LNCaP clone FGC (cell line): ENCODE measurements around the gene BMP2.
A peak's percentile ranks its signal among the peaks of the same experiment; 100 is the strongest.

Experiments
- DNase-seq: peaks from one replicate; pipeline ENCODE4 v3.0.0-alpha.2; 2011; ENCODE audit warnings: low read depth
- H3K4me3 ChIP-seq: 2 replicates; pipeline ENCODE4 v1.5.1; 2011; ENCODE audit warnings: mild to moderate bottlenecking, low read depth, low read length, control low read depth
- TF ChIP-seq, protein P1 (sequence below): IDR thresholded peaks from 2 replicates; pipeline ENCODE4 v1.5.1; 2012; ENCODE audit warnings: mild to moderate bottlenecking; ENCODE audit not compliant: control insufficient read depth, insufficient read depth; ENCODE audit errors: extremely low read depth

BMP2 gene

DNA sequence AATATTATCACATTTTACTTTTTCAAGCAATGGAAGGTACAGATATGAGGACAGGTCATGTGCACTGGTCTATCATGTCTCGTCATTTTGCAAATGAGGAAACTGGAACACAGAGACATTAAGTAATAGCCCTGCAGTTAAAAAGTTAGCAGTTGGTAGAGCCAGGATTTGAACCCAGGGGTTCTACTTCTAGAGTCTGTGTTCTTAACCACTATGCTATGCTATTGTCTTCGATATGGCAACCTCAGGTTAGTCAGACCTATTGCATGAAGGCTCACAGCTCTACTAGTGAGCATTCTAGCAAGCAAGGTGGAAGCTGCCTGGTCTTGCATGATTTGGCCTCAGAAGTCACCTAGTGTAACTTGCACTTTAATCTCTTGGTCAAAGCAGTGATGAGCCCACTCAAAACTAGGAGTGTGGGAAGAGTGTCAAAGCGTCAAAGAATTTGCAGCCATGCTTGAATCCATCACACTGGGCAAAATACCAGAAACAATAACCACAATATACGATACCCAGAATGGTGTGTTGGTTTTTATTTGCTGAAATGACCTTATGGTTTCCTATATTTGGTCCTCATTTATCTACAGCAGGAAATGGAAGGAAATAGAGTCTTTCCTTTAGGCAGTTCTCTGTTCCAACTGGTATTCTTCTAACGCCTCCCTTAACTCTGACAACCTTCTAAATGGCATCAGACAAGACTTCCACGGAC, 20.4 kb upstream of the BMP2 start:
- no peak overlapping the region for H3K4me3 ChIP-seq
- no peak for DNase-seq
- TF ChIP-seq, protein P1, sequence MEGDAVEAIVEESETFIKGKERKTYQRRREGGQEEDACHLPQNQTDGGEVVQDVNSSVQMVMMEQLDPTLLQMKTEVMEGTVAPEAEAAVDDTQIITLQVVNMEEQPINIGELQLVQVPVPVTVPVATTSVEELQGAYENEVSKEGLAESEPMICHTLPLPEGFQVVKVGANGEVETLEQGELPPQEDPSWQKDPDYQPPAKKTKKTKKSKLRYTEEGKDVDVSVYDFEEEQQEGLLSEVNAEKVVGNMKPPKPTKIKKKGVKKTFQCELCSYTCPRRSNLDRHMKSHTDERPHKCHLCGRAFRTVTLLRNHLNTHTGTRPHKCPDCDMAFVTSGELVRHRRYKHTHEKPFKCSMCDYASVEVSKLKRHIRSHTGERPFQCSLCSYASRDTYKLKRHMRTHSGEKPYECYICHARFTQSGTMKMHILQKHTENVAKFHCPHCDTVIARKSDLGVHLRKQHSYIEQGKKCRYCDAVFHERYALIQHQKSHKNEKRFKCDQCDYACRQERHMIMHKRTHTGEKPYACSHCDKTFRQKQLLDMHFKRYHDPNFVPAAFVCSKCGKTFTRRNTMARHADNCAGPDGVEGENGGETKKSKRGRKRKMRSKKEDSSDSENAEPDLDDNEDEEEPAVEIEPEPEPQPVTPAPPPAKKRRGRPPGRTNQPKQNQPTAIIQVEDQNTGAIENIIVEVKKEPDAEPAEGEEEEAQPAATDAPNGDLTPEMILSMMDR: no peak

DNA sequence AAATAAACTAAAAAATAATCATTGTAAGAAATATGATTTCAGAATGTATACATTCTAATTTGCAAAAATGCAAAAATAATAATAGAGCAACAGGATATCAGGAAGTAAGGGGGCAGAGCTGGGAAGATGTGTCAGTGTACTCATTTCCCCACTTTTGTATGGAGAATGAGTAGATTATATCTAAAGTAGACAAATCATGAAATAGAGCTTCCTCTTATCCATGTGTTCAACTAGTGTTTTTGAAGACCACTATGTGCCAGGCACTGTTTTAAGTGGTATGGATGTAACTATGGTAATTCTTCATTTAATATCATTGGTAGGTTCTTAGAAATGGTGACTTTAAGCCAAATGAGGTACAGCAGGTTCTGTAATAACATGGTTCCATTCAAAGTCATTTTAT, 17.0 kb upstream of the BMP2 start:
- no peak overlapping the region for H3K4me3 ChIP-seq
- TF ChIP-seq, protein P1: no peak
- no peak for DNase-seq

DNA sequence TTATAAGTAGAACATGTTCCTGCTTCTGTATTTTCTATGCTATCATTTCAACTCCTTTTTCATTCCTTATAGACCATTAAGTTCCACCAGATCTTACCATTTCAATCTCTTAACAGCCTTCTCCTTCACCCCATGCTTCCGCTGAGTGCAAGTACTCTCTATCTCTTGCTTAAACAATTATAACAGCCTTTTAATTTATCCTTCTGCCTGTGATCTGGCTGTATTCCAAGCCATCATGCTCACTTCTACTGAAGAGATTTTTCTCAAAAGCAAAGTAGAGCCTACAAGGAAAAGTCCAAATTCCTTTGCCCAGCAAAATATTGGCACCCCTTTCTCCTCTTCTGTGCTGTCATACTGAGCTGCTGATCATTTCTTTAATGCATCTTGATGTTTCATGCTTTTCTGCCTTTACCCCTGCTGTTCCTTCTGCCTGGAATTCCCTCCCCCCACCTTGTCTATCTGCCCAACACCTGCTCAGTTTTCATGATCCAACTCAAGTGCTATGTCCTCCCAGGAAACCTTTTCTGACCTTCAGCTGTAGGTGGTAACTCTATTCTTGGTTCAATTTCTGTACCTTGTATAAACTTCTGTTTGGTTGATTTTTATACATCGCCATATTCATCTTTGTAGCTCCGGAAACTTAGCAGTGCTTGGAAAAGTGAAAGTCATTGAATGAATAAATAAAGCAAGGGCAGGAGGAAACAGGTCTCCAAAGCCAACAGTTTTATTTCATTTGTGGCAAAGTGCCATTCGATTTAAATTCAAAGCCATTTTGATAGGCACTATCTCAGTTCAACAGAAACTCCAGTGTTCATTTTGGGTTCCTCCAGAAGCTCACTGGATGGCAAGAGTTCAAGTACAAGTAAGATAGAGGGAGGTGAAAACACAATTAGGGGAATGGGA, 10.5 kb upstream of the BMP2 start:
- H3K4me3 ChIP-seq: no peak overlapping the region
- TF ChIP-seq, protein P1: no peak
- DNase-seq: no peak

DNA sequence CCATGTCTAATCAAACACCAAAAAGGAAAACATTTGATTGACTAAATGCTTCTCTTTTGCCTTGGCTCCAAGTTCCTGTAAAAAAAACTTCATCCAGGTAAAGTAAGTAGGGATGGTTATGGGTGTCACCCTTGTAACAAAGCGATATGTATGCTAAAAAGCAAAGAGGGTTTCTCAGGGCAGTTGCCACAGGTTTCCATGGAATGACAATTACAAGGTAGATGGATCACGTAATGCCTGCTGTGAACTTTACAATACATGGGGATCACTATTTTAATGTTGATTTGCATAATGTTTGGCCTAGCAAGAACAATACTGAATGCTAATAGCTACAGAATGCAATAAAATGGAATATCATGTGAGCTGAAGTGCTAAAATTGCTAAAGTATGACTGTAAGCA, 2.9 kb upstream of the BMP2 start:
- no peak for DNase-seq
- no peak overlapping the region for H3K4me3 ChIP-seq
- TF ChIP-seq, protein P1: no peak

DNA sequence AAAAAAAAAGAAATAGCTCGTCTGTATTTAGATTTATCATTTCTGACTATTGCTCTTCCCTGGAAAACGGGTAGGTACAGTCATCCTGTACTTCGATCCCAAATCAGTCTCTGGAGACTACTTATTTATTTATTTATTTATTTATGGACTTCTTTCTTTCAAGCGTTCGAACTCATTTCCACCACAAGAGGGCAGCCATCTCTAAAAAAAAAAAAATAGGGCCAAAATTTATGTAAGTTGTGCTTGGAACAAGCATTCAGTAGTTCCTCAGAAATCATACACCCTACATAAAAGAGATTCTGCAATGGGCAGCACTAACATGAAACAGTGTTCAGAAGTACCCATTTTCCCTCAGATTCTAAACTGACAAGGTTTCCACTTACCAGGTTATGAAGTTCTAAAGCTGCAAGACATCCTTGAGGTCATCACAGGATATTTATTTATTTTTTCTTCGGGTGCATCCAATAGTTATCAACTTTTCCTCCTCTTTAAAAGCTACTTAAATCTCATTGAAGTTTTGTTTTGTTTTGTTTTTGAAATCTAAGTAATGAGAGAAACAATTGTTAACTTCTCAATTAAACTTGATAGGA, 1.9 kb upstream of the BMP2 start:
- TF ChIP-seq, protein P1: peak; percentile 46
- DNase-seq: peak; percentile 34
- no peak overlapping the region for H3K4me3 ChIP-seq

DNA sequence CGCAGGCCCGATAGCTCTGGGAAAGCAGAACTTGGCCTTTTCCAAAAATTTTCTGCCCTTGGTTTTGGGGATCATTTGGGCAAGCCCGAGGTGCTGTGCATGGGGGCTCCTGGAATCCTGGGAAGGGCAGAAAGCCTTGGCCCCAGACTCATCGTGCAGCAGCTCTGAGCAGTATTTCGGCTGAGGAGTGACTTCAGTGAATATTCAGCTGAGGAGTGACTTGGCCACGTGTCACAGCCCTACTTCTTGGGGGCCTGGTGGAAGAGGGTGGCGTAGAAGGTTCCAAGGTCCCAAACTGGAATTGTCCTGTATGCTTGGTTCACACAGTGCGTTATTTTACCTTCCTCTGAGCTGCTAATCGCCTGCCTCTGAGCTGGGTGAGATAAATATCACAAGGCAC, 1.1 kb upstream of the BMP2 start:
- no peak overlapping the region for H3K4me3 ChIP-seq
- no peak for DNase-seq
- TF ChIP-seq, protein P1: no peak
